Upper lobe of left lung (tissue), 6 donors: ENCODE data around the gene ACLY. TPM values are rescaled to one million over a fixed set of nuclear protein-coding genes. Genes with fewer than 3 reads are reported as not detected.
A peak's percentile ranks its signal among the peaks of the same experiment; 100 is the strongest.

Experiments
- ATAC-seq, 2 donors: fragments of 200-7000 bp; cut with Tn5 transposase; one replicate each; pipeline ENCODE4 v1.9.1; 2022; ENCODE audit warnings: mild to moderate bottlenecking in 2 of 2, moderate library complexity in 2 of 2; ENCODE audit not compliant: low FRiP score in 2 of 2
- DNase-seq, 2 donors: peaks; one replicate each; pipeline ENCODE4 v3.0.0-alpha.2; 2019 to 2020
- H3K27ac ChIP-seq, 4 donors: fragments of 200-600 bp; sonication (generic); one replicate each; pipeline ENCODE4 v1.5.1; 2016 to 2019
- H3K27me3 ChIP-seq, 4 donors: fragments of 200-600 bp; sonication (generic); one replicate each; pipeline ENCODE4 v1.5.1; 2017 to 2019
- H3K36me3 ChIP-seq, 4 donors: fragments of 200-600 bp; sonication (generic); one replicate each; pipeline ENCODE4 v1.5.1; 2016 to 2019
- H3K4me1 ChIP-seq, 4 donors: fragments of 200-600 bp; sonication (generic); one replicate each; pipeline ENCODE4 v1.5.1; 2018 to 2019
- H3K4me3 ChIP-seq, 4 donors: fragments of 200-600 bp; sonication (generic); one replicate each; pipeline ENCODE4 v1.5.1; 2017 to 2019; ENCODE audit warnings: mild to moderate bottlenecking in 2 of 4, moderate library complexity in 1 of 4
- H3K9me3 ChIP-seq, 4 donors: fragments of 200-600 bp; sonication (generic); one replicate each; pipeline ENCODE4 v1.5.1; 2018 to 2019
- EP300 ChIP-seq, 4 donors: sonication (generic); formaldehyde crosslinking; IDR thresholded peaks; one replicate each; pipeline ENCODE4 v1.5.1; 2017; ENCODE audit warnings: antibody characterized with exemption in 4 of 4, control low read depth in 2 of 4
- POLR2A ChIP-seq, 4 donors: fragments of 450-650 bp; IDR thresholded peaks; one replicate each; pipeline ENCODE4 v1.5.1; 2016 to 2017; ENCODE audit warnings: antibody characterized with exemption in 4 of 4, mild to moderate bottlenecking in 2 of 4
- POLR2AphosphoS5 ChIP-seq, 2 donors: sonication (generic); formaldehyde crosslinking; IDR thresholded peaks; one replicate each; pipeline ENCODE4 v1.5.1; 2017; ENCODE audit warnings: antibody characterized with exemption in 2 of 2
- WGBS, 2 donors: methylation state at CpG; one replicate each; pipeline ENCODE4 v1.1.5; 2017 to 2018; 5-methylcytosine and 5-hydroxymethylcytosine counted together
- total RNA-seq, 6 donors: library from RNA; depleted of rRNA in 4 of 6; stranded (reverse); fragments of >200 nt in 4 of 6; gene quantifications; one replicate each; pipeline versions ENCODE4 v1.1.0 to v1.2.1, GENCODE V29; 2016 to 2021
- TF ChIP-seq, protein P1 (sequence below), 6 experiments: fragments of 450-650 bp in 4 of 6; fragments of 200-600 bp in 2 of 6; sonication (generic) in 2 of 6; IDR thresholded peaks; one replicate each; pipeline ENCODE4 v1.5.1; 2016 to 2019; ENCODE audit warnings: antibody characterized with exemption in 6 of 6
- donor health status: DM: no; HTN: no; CAD: no; lungs with moderate emphysema.
- donor health status: DM: no; HTN: yes; CAD: no; lungs with severe emphysema.

Gene ACLY
- 100 to 1,000 TPM in 2 of 6 donors, 10 to 100 TPM in 4; 41.9 to 132 (median 84.6) TPM for total RNA-seq

- H3K27ac ChIP-seq: peak within 1 kb of the TSS; percentile 87 to 93 (median 91)
- TF ChIP-seq POLR2A (IDR thresholded peaks at IDR 0.05) (peak in 3 of 4 donors; percentile 40 to 89 (median 76)), POLR2AphosphoS5 (IDR thresholded peaks at IDR 0.05) (peak; percentile 53 to 82), EP300 (IDR thresholded peaks at IDR 0.05) (no peak)
- TF ChIP-seq, protein P1, sequence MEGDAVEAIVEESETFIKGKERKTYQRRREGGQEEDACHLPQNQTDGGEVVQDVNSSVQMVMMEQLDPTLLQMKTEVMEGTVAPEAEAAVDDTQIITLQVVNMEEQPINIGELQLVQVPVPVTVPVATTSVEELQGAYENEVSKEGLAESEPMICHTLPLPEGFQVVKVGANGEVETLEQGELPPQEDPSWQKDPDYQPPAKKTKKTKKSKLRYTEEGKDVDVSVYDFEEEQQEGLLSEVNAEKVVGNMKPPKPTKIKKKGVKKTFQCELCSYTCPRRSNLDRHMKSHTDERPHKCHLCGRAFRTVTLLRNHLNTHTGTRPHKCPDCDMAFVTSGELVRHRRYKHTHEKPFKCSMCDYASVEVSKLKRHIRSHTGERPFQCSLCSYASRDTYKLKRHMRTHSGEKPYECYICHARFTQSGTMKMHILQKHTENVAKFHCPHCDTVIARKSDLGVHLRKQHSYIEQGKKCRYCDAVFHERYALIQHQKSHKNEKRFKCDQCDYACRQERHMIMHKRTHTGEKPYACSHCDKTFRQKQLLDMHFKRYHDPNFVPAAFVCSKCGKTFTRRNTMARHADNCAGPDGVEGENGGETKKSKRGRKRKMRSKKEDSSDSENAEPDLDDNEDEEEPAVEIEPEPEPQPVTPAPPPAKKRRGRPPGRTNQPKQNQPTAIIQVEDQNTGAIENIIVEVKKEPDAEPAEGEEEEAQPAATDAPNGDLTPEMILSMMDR (IDR thresholded peaks at IDR 0.05): peak in 2 of 6 experiments; percentile 0 to 18
- H3K4me1 ChIP-seq: peaks cover 18 to 52% (median 39%) of the 10 kb centered on the region in 4 donors
- peaks cover 0 to 2% (median 1%) of the 10 kb centered on the region in 4 donors for H3K36me3 ChIP-seq
- no peaks in the 10 kb centered on the region for H3K9me3 ChIP-seq
- no peaks in the 10 kb centered on the region for H3K27me3 ChIP-seq
- ATAC-seq (peak; percentile 96 to 99), DNase-seq (peak; percentile 98 to 100)
- peak within 1 kb of the TSS; percentile 78 to 98 (median 90) for H3K4me3 ChIP-seq
- 0 to 1% methylated on average over 48 to 51 of the region's 80 CpGs for WGBS, 2 donors
These were observed at the start of gene ACLY for GRCh38 chr17:41918314-41919164. Gene ACLY, minus strand, starts transcription at chr17:41918951. Its CDS starts 5,078 bp downstream, at chr17:41913873.

DNA sequence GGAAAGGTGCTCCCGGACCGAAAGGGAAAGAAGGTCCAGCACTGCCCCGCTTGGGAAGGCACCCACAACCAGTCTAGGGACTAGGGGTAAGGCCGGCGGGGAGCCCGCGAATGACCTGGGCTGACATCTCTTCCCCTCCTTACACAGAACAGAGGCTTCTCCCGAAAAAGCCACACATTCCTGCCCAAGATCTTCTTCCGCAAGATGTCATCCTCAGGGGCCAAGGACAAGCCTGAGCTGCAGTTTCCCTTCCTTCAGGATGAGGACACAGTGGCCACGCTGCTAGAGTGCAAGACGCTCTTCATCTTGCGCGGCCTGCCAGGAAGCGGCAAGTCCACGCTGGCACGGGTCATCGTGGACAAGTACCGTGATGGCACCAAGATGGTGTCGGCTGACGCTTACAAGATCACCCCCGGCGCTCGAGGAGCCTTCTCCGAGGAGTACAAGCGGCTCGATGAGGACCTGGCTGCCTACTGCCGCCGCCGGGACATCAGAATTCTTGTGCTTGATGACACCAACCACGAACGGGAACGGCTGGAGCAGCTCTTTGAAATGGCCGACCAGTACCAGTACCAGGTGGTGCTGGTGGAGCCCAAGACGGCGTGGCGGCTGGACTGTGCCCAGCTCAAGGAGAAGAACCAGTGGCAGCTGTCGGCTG is 49.3 kb upstream of the ACLY start:
- Histone ChIP-seq H3K4me1 (peaks cover 23 to 52% (median 35%) of the 10 kb centered on the region in 4 donors), H3K9me3 (no peaks in the 10 kb centered on the region), H3K36me3 (peaks cover 4 to 40% (median 22%) of the 10 kb centered on the region in 4 donors), H3K4me3 (peak overlapping the region in 3 of 4 donors; percentile 62 to 73 (median 73)), H3K27me3 (no peaks in the 10 kb centered on the region), H3K27ac (peak overlapping the region; percentile 83 to 92 (median 90))
- 88 to 93% methylated on average over 28 to 37 of the region's 37 CpGs for WGBS, 2 donors
- TF ChIP-seq POLR2AphosphoS5 (IDR thresholded peaks at IDR 0.05) (no peak), EP300 (IDR thresholded peaks at IDR 0.05) (no peak), POLR2A (IDR thresholded peaks at IDR 0.05) (no peak)
- TF ChIP-seq, protein P1 (IDR thresholded peaks at IDR 0.05): no peak
- DNase-seq (peak in 1 of 2 donors; percentile 66), ATAC-seq (no peak)

DNA sequence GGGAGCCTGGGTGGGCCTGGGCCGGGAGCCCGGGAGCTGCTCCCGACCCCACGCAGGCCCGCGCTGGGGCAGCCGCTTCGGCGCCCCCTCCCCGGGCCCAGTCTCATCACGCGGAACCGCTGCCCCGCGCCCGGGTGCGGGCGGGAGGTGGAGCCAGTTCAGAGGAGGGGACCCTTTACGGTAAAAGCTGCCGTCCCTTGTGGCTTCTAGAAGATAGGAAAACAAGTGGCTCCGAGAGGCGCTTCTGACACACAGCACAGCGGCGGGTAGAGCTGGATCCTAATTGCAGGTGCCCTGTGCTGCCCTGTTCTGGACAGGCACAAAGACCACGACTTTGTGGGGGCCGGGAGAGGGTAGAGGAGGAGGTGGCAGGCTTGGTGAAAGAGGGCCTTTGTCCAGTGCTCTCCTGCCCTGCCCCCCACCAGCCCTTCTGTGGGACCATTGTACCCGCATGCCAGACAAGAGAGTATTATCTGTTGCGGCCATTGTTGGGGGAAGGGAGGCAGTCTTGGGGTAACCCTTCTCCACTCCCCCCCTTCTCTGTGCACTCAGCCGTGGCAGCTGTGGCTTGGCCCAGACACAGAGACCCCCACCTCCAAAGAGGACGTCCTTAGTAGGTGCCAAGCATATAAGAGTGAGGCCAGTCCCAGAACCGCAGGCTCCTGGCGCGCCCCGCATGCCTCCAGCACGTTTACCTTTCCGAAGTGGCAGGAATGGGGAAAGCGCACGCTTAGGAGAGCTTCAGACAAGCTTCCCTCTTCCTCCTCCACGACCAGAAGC is 48.6 kb upstream of the ACLY start:
- Histone ChIP-seq H3K9me3 (no peaks in the 10 kb centered on the region), H3K4me1 (peaks cover 17 to 51% (median 32%) of the 10 kb centered on the region in 4 donors), H3K27me3 (no peaks in the 10 kb centered on the region), H3K4me3 (peak overlapping the region; percentile 62 to 92 (median 73)), H3K36me3 (peaks cover 4 to 33% (median 17%) of the 10 kb centered on the region in 4 donors), H3K27ac (peak overlapping the region; percentile 83 to 92 (median 90))
- no peak for TF ChIP-seq POLR2A (IDR thresholded peaks at IDR 0.05)
- peak in 1 of 2 donors; percentile 4 for TF ChIP-seq POLR2AphosphoS5 (IDR thresholded peaks at IDR 0.05)
- ATAC-seq (no peak), DNase-seq (peak; percentile 33 to 90)
- WGBS, 2 donors: 14 to 15% methylated on average over 11 to 38 of the region's 39 CpGs

- H3K27me3 ChIP-seq: no peaks in the 10 kb centered on the region
- peak within 1 kb of the TSS; percentile 83 to 92 (median 90) for H3K27ac ChIP-seq
- peaks cover 17 to 51% (median 32%) of the 10 kb centered on the region in 4 donors for H3K4me1 ChIP-seq
- DNase-seq: peak; percentile 94 to 99
- 0 to 1% methylated on average over 6 to 48 of the region's 71 CpGs for WGBS, 2 donors
- no peaks in the 10 kb centered on the region for H3K9me3 ChIP-seq
- peak; percentile 95 to 97 for ATAC-seq
- peak within 1 kb of the TSS; percentile 62 to 92 (median 73) for H3K4me3 ChIP-seq
- H3K36me3 ChIP-seq: peaks cover under 1 to 27% (median 12%) of the 10 kb centered on the region in 4 donors
- TF ChIP-seq POLR2A (IDR thresholded peaks at IDR 0.05): peak in 3 of 4 donors; percentile 65 to 87 (median 85)
- TF ChIP-seq POLR2AphosphoS5 (IDR thresholded peaks at IDR 0.05): peak; percentile 26 to 95
- TF ChIP-seq, protein P1 (IDR thresholded peaks at IDR 0.05): peak in 2 of 6 experiments; percentile 11 to 26
- TF ChIP-seq EP300 (IDR thresholded peaks at IDR 0.05): no peak
These were observed 47.9 kb upstream of the ACLY start, which contains the start of gene CNP for GRCh38 chr17:41966463-41967140. Gene CNP, plus strand, starts transcription at chr17:41966795. Its CDS starts 90 bp downstream, at chr17:41966885.
